Keratinocyte (primary cell): ENCODE measurements around the gene PTN. TPM values are rescaled to one million over a fixed set of nuclear protein-coding genes. Genes with fewer than 3 reads are reported as not detected.

ENCODE experiments used
- DNase-seq: peaks from one replicate; pipeline ENCODE4 v3.0.0-alpha.2; 2011; ENCODE audit warnings: low read depth, missing footprints, low spot score
- FAIRE-seq: peaks from 2 replicates; lab custom pipeline; 2011; peaks lifted over from hg19 to GRCh38; lab: Jason Lieb, UNC
- H2AFZ ChIP-seq: 2 replicates; pipeline ENCODE4 v1.6.0; 2012; ENCODE audit warnings: low read length, control low read depth, inconsistent platforms; ENCODE audit not compliant: control insufficient read depth
- H3K27ac ChIP-seq: 2 replicates; pipeline ENCODE4 v1.5.1; 2011; ENCODE audit warnings: low read length; ENCODE audit not compliant: control insufficient read depth, insufficient read depth
- H3K27me3 ChIP-seq: 3 replicates; pipeline ENCODE4 v1.6.0; 2011; ENCODE audit warnings: low read length; ENCODE audit not compliant: control insufficient read depth, insufficient read depth; ENCODE audit errors: extremely low read depth
- H3K36me3 ChIP-seq, 2 experiments: 2 replicates in 1 of 2; 3 replicates in 1 of 2; pipeline ENCODE4 v1.5.1; 2011; ENCODE audit warnings: low read length in 2 of 2, mild to moderate bottlenecking in 1 of 2; ENCODE audit not compliant: control insufficient read depth in 2 of 2, insufficient read depth in 2 of 2; ENCODE audit errors: extremely low read depth in 1 of 2
- H3K4me1 ChIP-seq: 3 replicates; pipeline ENCODE4 v1.5.1; 2011; ENCODE audit warnings: low read length; ENCODE audit not compliant: control insufficient read depth, insufficient read depth; ENCODE audit errors: extremely low read depth
- H3K4me2 ChIP-seq: 3 replicates; pipeline ENCODE4 v1.6.0; 2011; ENCODE audit warnings: low read depth, low read length; ENCODE audit not compliant: control insufficient read depth, insufficient read depth; ENCODE audit errors: extremely low read depth
- H3K4me3 ChIP-seq, 3 experiments: fragments of 200-600 bp in 1 of 3; sonication (generic) in 1 of 3; 2 replicates in 2 of 3; 3 replicates in 1 of 3; pipeline ENCODE4 v1.5.1; 2011 to 2016; ENCODE audit warnings: low read length in 3 of 3, mild to moderate bottlenecking in 3 of 3, control low read depth in 2 of 3, inconsistent platforms in 1 of 3, low read depth in 1 of 3, mixed read lengths in 1 of 3, mixed run types in 1 of 3, moderate library complexity in 1 of 3; ENCODE audit not compliant: control insufficient read depth in 2 of 3, insufficient read depth in 2 of 3; ENCODE audit errors: extremely low read depth in 1 of 3
- H3K79me2 ChIP-seq: 2 replicates; pipeline ENCODE4 v1.6.0; 2012; ENCODE audit warnings: low read length; ENCODE audit not compliant: control insufficient read depth, insufficient read depth
- H3K9ac ChIP-seq: 3 replicates; pipeline ENCODE4 v1.6.0; 2011; ENCODE audit warnings: low read length; ENCODE audit not compliant: control insufficient read depth, insufficient read depth; ENCODE audit errors: extremely low read depth
- H3K9me1 ChIP-seq: 3 replicates; pipeline ENCODE4 v1.6.0; 2011; ENCODE audit warnings: low read length; ENCODE audit not compliant: control insufficient read depth, insufficient read depth; ENCODE audit errors: extremely low read depth
- H3K9me3 ChIP-seq: 2 replicates; pipeline ENCODE4 v1.5.1; 2012; ENCODE audit warnings: low read depth, low read length; ENCODE audit not compliant: control insufficient read depth
- H4K20me1 ChIP-seq: 3 replicates; pipeline ENCODE4 v1.6.0; 2011; ENCODE audit warnings: low read length; ENCODE audit not compliant: control insufficient read depth, insufficient read depth; ENCODE audit errors: extremely low read depth
- CTCF ChIP-seq, 3 experiments: IDR thresholded peaks in 1 of 3; conservative IDR thresholded peaks in 1 of 3; optimal IDR thresholded peaks in 1 of 3; 2 replicates in 2 of 3; 3 replicates in 1 of 3; pipeline versions ENCODE3 to v1.5.1; 2011; ENCODE audit warnings: low read length in 3 of 3, mild to moderate bottlenecking in 3 of 3, moderate library complexity in 2 of 3, control low read depth in 1 of 3, inconsistent platforms in 1 of 3; ENCODE audit not compliant: insufficient read depth in 2 of 3; ENCODE audit errors: extremely low read depth in 1 of 3
- EZH2 ChIP-seq: IDR thresholded peaks from one replicate; pipeline ENCODE4 v1.6.1; 2012; ENCODE audit warnings: inconsistent platforms, mild to moderate bottlenecking, low read length, moderate library complexity
- dilution Hi-C: fragments of 300-500 bp; cut with MboI; formaldehyde crosslinking; loops from one replicate; pipeline ENCODE4 v1.7.0; 2020; ENCODE audit warnings: low sequenced_read_pairs; ENCODE audit not compliant: extremely low pct_ligation_motif_present
- polyA plus RNA-seq, 5 experiments: library from polyadenylated mRNA; depleted of rRNA in 3 of 5; stranded (reverse) in 3 of 5; stranded (forward) in 1 of 5; unstranded in 1 of 5; fragments of >200 nt; gene quantifications; 1 replicate in 1 of 5; 2 replicates in 3 of 5; 3 replicates in 1 of 5; pipeline versions ENCODE4 v1.2.1 to v1.2.3, GENCODE V29; 2011 to 2012; ENCODE audit warnings: missing spikeins in 2 of 5, low read depth in 1 of 5, low replicate concordance in 1 of 5

The PTN gene
- polyA plus RNA-seq, 1 donor (not counting 4 experiments of a cell fraction or from before 2014, with no cell fraction given) = not detected

- FAIRE-seq = no peak
- dilution Hi-C loops = no loop called here
Observed at GRCh38 chr7:137258552-137258951, 85.0 kb downstream of the PTN start.

GRCh38 chr7:137254766-137255165 lies 88.8 kb downstream of the PTN start:
- dilution Hi-C loops = no loop called here
- Histone ChIP-seq H3K27me3 (no peaks in the 10 kb centered on the region), H3K9me3 (no peaks in the 10 kb centered on the region), H2AFZ (no peak overlapping the region), H3K36me3 (no peaks in the 10 kb centered on the region), H3K4me2 (no peak overlapping the region), H3K4me1 (no peaks in the 10 kb centered on the region), H3K79me2 (no peaks in the 10 kb centered on the region), H3K4me3 (no peak overlapping the region), H3K27ac (no peak overlapping the region), H3K9ac (no peak overlapping the region), H3K9me1 (no peaks in the 10 kb centered on the region), H4K20me1 (no peaks in the 10 kb centered on the region)
- TF ChIP-seq CTCF (optimal IDR thresholded peaks at IDR 0.05 in 1 of 3, IDR thresholded peaks at IDR 0.05 in 1 of 3, conservative IDR thresholded peaks at IDR 0.05 in 1 of 3; ENCODE audit: extremely low read depth in 1 of 3, insufficient read depth in 2 of 3, low read length in 3 of 3) = no peak
- FAIRE-seq = no peak
- no peak for DNase-seq

More at GRCh38 chr7:137258552-137258951, 85.0 kb downstream of the PTN start:
- H3K4me1 ChIP-seq = no peaks in the 10 kb centered on the region
- DNase-seq = no peak
- H3K9ac ChIP-seq = no peak overlapping the region
- no peaks in the 10 kb centered on the region for H3K9me1 ChIP-seq
- no peaks in the 10 kb centered on the region for H3K79me2 ChIP-seq
- H3K27me3 ChIP-seq = no peaks in the 10 kb centered on the region
- no peaks in the 10 kb centered on the region for H3K36me3 ChIP-seq
- TF ChIP-seq EZH2 (no peak), CTCF (optimal IDR thresholded peaks at IDR 0.05 in 1 of 3, IDR thresholded peaks at IDR 0.05 in 1 of 3, conservative IDR thresholded peaks at IDR 0.05 in 1 of 3; ENCODE audit: extremely low read depth in 1 of 3, insufficient read depth in 2 of 3, low read length in 3 of 3) (no peak)
- H2AFZ ChIP-seq = no peak overlapping the region
- no peaks in the 10 kb centered on the region for H4K20me1 ChIP-seq
- H3K4me3 ChIP-seq = no peak overlapping the region
- H3K27ac ChIP-seq = no peak overlapping the region
- no peaks in the 10 kb centered on the region for H3K9me3 ChIP-seq
- no peak overlapping the region for H3K4me2 ChIP-seq
